A673 (cell line): ENCODE data around the gene EEF1G.
"Not testable (repeated sequence)": the region's sequence is repeated elsewhere in the genome, so short reads cannot be mapped to it uniquely, and the experiment has no call there.

Experiments used
- EZH2 ChIP-seq: fragments of 200-600 bp; sonication (generic); IDR thresholded peaks from 2 replicates; pipeline ENCODE4 v1.6.1; 2017; ENCODE audit warnings: borderline replicate concordance, low read depth, mild to moderate bottlenecking, mixed read lengths, antibody characterized with exemption, low read length; ENCODE audit not compliant: poor library complexity, severe bottlenecking
- TF ChIP-seq, protein P1 (sequence below): fragments of 300-800, 200-600 bp; sonication (generic); conservative IDR thresholded peaks from 2 replicates; pipeline ENCODE4 v1.5.1; 2017; ENCODE audit warnings: low read depth, mild to moderate bottlenecking, antibody characterized with exemption, low read length, moderate library complexity, mixed read lengths

DNA sequence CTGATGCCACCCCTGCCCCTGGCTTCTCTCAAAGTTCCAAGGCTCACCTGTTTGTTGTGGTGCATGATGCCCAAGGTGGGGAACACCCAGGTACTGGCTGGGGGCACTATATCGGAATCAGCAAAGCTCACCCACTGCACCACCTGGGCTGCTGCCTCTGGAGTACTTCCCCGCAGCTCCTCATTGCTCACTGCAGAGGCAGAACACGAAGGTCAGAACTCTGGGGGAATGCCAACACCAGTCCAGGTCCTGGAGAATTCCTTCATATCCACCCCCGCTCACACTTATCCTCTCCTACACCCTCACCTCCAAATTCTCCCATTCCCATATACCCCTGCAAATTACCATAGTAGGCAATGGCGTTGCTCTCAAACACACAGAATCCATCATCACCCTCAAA lies 2.2 kb downstream of the EEF1G start:
- TF ChIP-seq, protein P1, sequence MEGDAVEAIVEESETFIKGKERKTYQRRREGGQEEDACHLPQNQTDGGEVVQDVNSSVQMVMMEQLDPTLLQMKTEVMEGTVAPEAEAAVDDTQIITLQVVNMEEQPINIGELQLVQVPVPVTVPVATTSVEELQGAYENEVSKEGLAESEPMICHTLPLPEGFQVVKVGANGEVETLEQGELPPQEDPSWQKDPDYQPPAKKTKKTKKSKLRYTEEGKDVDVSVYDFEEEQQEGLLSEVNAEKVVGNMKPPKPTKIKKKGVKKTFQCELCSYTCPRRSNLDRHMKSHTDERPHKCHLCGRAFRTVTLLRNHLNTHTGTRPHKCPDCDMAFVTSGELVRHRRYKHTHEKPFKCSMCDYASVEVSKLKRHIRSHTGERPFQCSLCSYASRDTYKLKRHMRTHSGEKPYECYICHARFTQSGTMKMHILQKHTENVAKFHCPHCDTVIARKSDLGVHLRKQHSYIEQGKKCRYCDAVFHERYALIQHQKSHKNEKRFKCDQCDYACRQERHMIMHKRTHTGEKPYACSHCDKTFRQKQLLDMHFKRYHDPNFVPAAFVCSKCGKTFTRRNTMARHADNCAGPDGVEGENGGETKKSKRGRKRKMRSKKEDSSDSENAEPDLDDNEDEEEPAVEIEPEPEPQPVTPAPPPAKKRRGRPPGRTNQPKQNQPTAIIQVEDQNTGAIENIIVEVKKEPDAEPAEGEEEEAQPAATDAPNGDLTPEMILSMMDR: not testable (repeated sequence)
- not testable (repeated sequence) for TF ChIP-seq EZH2
